T-helper 22 cell (primary cell): ENCODE data around the gene CD164L2.

Experiments used
- DNase-seq: peaks from one replicate; pipeline ENCODE4 v3.0.0-alpha.2; 2020; ENCODE audit warnings: low read depth

Gene CD164L2

GRCh38 chr1:27405074-27405473, 21.9 kb upstream of the CD164L2 start:
- no peak for DNase-seq

- no peak for DNase-seq
These were observed 20.8 kb upstream of the CD164L2 start for GRCh38 chr1:27403931-27404330.

GRCh38 chr1:27403065-27403726, 20.1 kb upstream of the CD164L2 start:
- no peak for DNase-seq

DNA sequence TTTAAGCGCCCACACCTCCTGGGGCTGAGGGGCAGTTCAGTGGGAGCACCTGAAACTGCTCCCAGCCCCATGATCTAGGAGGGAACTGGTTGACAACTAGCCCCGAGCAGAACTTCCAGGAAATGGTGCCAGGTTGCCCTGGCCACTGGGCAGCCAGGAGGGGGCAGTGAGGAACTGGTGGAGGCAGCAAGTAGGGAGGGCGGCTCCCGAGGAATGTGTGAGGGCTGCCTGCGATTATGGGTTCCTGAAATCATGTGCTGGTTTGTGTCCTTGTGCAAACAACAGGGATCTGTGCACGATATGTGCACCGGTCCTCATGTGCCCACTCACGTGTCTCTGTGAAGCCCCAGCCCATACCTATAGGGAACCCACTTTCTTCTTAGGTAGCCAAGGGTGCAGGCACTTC, 19.2 kb upstream of the CD164L2 start:
- DNase-seq = no peak

DNA sequence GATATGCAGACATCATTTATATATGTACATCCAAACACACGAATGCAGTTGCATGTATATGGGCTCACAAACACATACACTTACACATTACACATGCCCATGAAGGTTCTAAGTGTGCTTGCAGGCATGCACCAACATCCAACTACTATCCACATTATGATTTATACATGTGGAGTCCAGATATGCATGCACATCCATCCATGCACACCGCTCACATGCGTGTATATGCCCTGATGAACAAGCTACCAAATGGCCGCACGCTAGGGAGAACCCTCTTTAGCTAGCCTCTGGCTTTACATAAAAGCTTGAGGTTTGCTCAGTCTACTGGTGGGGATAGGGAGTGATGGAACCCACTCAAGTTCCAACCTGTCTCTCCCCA, 17.8 kb upstream of the CD164L2 start:
- DNase-seq = no peak

DNA sequence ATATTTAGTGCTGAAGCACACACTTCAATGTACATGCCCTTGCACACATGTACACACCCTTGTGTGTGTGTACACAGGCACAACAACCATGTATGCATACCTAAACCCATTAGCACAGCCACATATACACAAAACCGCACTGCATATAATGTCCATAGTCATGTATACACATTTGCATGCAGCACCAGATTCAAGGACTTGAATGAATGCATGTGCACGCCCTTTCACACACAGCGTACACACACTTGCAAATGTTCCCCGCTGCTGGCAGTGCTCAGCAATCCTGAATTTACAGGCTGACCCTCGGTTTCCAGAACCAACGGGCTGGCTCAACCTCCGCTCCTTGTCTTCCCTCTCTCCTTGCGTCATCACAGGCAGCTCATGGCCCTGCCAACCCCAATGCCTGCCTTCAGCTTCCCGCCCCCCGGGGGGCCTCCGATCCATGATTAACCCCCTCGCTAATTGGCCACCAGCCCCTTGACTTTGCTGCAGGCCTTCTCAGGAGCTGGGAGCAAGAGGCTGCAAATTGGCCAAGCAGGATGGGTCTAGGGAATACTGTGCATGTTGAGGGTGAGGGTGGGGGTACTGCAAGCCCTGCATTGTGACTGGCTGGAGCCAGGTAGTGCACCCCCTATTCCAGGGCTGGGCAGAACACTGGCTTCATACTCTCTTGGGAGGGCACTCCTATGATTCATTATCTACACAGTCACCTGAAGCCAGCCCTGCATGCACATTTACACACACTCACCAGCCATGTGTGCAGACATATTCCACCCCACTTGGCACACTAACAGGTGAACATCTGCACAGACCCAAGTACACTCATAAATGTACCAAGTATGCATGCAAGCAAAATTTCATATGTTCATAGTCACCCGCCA, 17.2 kb upstream of the CD164L2 start:
- no peak for DNase-seq

DNA sequence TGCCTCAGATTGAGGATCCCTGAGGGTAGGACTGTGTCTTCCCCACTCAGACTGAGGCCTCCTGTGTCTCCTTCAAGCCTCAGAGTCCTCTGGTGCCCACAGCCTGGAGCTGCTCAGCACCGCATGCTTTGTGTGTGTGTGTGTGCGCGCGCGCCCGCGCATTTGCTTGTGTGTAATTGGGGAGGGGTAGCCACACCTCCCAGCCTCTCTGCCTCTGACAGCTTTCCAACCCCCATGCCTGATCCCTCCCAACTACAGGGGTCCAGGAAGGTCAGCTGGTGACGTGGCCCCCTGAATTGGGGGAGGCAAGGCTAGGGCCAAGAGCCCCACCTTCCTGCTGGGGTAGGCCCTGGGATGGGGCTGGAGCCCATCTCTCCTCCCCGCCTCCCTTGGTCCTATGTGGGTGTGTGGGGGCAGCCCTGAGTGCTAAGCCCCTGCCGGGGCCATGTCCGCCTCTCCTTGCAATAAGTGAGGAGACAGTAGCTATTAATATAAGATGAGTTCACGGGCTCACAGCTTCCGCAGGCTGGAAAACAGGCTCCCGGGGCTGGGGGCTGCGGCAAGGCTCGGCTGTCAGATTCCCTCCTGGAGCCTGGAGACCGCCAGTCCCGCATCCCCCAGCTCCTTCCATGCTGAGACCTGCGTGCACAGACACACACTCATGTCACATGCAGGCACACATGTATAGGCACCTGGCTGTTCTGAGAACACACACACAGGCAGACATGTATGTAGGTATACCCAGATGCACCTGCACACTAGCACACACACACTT, 16.3 kb upstream of the CD164L2 start:
- no peak for DNase-seq

- no peak for DNase-seq
These were observed 15.4 kb upstream of the CD164L2 start for GRCh38 chr1:27398405-27399149.

GRCh38 chr1:27397749-27398148, 14.6 kb upstream of the CD164L2 start:
- no peak for DNase-seq

DNA sequence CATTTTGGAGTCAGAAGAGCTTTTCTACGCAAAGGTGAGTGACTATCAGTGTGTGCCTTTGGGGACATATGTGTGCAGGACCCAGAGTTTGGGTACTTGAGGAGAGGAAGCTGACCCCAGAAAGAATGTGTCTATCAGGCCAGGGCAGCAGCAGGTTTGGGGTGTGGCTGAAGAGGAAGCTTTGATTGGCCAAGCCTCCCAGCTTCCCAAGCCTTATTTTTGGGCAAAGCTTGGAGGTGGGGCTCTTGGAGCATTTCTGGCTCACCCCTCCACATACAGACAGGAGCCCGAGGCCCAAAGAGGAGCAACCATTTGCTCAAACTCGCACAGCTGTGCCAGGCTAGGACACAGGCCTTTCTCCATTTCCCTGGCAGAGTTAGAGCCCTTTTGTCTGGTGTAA, 14.0 kb upstream of the CD164L2 start:
- DNase-seq = no peak

DNA sequence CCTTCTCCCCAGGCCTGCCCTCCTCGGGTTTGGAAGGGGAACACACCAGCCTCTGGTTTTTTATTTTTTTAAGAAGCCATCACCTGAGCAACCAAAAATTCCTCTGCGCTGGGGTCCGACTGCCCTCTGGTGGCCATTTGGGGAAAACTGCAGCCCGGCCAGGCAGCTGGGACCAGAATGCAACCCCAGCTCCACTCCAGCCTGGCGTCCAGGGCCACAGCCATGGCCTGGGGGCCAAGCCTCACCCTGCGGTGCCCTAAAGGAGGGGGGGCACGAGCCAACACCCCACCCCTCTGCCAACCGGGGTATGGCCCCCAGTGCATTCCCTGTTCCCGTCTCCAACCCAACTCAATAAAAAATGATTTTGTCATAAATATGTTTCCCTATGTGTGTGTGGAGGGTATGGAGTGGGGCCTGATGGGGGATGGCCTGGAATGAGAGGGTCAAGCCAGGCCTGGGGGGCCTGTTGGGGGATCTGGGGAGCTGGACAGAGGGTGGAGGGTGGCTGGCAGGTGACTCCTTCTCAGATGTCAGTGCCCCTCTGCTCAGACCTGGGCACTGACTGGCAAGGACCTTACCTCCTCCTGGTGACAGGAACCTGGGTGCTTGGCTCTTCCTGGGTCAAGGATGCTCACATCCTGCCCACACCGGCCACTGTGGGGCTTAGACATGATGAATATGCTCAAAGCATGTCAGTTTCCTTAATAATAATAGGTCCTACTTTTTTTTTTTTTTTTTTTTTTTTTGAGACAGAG, 12.5 kb upstream of the CD164L2 start:
- DNase-seq = peak; percentile 58

DNA sequence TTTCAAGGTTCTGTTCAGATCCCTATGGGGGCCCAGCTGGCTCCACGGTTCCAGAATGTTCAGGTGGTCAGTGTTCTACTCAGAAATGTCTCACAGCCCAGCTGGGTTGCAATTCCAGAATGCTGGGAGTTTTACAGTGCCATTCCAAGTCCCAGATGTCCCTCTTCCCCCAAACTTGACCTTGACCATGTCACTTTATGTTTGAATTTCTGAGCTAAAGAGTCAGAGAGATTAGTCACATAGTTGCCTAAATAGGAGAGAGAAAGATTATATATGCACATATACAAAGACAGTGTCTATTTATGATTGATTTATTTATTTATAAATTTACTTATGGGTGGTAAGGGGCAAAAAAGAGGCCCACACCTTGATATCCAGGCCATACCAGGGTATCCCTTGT, 11.8 kb upstream of the CD164L2 start:
- DNase-seq = no peak

DNA sequence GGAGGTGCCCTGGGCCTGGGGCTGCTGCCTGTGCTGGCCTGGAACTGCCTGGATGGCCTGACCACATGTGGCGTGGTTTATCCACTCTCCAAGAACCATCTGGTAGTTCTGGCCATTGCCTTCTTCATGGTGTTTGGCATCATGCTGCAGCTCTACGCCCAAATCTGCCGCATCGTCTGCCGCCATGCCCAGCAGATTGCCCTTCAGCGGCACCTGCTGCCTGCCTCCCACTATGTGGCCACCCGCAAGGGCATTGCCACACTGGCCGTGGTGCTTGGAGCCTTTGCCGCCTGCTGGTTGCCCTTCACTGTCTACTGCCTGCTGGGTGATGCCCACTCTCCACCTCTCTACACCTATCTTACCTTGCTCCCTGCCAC, 11.1 kb upstream of the CD164L2 start:
- DNase-seq = no peak

DNA sequence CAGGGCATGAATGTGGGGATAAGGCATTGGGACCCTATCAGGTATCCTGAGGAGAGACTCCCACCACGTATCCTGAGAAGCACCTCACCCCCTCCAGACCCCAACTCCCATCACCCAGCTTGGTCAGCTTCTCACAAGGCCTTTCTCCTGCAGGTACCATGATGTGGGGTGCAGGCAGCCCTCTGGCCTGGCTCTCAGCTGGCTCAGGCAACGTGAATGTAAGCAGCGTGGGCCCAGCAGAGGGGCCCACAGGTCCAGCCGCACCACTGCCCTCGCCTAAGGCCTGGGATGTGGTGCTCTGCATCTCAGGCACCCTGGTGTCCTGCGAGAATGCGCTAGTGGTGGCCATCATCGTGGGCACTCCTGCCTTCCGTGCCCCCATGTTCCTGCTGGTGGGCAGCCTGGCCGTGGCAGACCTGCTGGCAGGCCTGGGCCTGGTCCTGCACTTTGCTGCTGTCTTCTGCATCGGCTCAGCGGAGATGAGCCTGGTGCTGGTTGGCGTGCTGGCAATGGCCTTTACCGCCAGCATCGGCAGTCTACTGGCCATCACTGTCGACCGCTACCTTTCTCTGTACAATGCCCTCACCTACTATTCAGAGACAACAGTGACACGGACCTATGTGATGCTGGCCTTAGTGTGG, 10.6 kb upstream of the CD164L2 start:
- no peak for DNase-seq

- DNase-seq = no peak
These were observed 9.9 kb upstream of the CD164L2 start for GRCh38 chr1:27392778-27393635.

DNA sequence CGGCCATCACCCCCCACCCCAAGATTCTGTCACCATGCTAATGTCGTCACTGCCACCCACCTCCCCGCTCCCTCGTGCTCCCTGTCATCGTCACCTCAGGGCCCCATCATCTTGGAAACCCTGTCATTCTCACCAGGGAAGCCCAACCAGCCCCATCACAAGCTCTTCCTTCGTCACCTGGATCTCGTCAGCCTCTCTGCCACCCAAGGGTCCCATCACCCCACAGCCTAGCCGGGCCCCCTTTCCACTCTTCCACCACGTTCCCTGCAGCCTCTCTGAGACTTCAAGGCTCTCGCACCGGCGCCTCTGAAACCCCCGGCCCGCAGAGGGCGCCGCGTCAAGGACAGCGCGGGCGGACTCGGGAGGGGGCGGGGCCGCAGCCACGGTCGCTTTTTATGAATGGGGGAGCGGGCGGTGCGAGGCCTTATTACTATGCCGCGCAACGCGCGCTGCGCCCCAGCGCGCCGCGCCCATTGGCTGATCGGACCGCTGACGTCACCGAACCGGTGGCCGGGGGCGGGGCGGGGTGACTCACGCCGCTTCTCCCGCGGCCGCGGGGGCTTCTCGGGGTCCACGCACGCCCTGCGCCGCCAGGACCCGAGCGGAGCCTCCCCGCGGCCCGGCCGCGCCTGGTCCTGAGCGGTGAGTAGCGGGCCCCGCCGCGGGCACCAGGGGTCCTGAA, 9.1 kb upstream of the CD164L2 start, which contains the start of gene GPR3:
TSS of gene GPR3 (plus strand) at position 527 of the 682 bp plus-strand sequence. CDS start 1,177 bp downstream, outside the sequence.
- DNase-seq = peak; percentile 89

DNA sequence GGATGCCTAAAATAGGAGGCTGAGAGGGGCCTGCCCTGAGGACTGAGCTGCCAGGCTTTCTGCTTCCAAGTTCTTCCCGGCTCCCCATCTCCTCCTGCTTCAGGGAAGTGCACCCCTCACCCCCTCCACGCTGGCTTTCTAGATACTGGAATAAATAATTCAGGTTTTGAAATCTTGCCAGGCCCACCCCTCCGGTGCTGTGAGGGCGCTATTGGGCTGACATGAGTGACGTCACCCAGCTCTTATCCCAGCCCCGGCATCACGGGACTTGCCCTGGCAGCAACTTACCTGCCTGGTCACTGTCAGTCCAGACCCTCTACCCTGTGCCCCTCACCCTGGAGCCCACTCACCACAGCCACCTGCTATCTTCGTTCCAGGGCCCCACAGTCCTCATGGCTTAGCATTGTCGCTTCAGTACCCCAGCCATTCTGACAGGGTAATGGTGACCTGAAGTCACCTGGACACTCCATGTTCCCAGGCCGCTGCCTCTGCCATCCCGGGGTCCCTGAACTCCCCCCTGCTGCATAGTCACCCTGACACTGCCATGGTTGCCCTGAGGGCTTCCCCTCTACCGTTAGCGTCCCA, 8.5 kb upstream of the CD164L2 start:
- DNase-seq = no peak

DNA sequence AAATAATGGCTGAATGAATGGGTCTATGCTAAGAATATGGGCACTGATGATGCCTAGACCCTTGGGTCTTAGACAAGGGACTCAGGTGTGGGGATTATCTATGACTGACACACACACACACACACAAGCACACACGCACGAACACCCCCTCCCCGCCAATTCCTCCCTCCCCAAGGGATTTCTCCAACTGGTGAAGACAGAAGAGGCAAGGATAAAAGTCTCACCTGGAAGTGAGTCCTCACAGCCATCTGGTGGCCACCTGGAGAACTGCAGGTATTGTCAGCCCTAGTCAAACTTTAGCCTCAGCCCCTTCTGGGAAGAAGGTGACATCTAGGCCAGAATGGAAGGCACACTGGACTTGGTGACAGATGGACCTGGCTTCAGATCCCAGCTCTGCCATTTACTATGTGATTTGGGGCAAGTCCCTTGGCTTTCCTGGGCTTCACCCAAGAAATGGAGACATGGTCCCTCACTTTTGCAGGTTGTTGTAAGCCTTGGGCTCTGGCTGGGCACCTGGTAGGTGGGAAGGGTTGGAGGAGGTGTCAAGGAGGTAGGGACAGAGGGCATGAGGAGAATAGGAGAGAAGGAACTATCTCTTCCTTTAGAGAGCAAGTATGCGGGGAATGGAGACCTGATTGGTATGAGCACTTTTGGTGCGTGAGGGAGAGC, 5.3 kb upstream of the CD164L2 start:
- DNase-seq = peak; percentile 41
